H9 (cell line): ENCODE data around the gene CACNA1D. TPM values are rescaled to one million over a fixed set of nuclear protein-coding genes. Genes with fewer than 3 reads are reported as not detected.

ENCODE experiments used
- DNase-seq: peaks from one replicate; pipeline ENCODE4 v3.0.0-alpha.2; 2017
- H2AFZ ChIP-seq: one replicate; pipeline ENCODE4 v1.6.1; 2013; ENCODE audit warnings: mild to moderate bottlenecking, low read length, control low read depth, moderate library complexity
- H2AK5ac ChIP-seq: 2 replicates; pipeline ENCODE4 v1.6.1; 2013; ENCODE audit warnings: low read length, control low read depth, mixed read lengths; ENCODE audit not compliant: insufficient read length
- H2BK120ac ChIP-seq: one replicate; pipeline ENCODE4 v1.6.1; 2013; ENCODE audit warnings: low read depth, mild to moderate bottlenecking, low read length, control low read depth, inconsistent platforms; ENCODE audit not compliant: poor library complexity, severe bottlenecking
- H2BK12ac ChIP-seq: 2 replicates; pipeline ENCODE4 v1.6.1; 2013; ENCODE audit warnings: low read length, control low read depth, mixed read lengths, low read depth; ENCODE audit not compliant: insufficient read length
- H2BK15ac ChIP-seq: 2 replicates; pipeline ENCODE4 v1.6.1; 2013; ENCODE audit warnings: low read depth, low read length, control low read depth
- H2BK20ac ChIP-seq: one replicate; pipeline ENCODE4 v1.6.1; 2013; ENCODE audit warnings: low read depth, mild to moderate bottlenecking, low read length, control low read depth, inconsistent platforms; ENCODE audit not compliant: poor library complexity, severe bottlenecking
- H2BK5ac ChIP-seq: 2 replicates; pipeline ENCODE4 v1.6.1; 2013; ENCODE audit warnings: low read length, control low read depth, mixed read lengths; ENCODE audit not compliant: insufficient read length
- H3K14ac ChIP-seq: 2 replicates; pipeline ENCODE4 v1.6.1; 2013; ENCODE audit warnings: low read length, control low read depth; ENCODE audit not compliant: insufficient read depth
- H3K18ac ChIP-seq: 2 replicates; pipeline ENCODE4 v1.6.1; 2013; ENCODE audit warnings: low read depth, mild to moderate bottlenecking, mixed read lengths, low read length, control low read depth; ENCODE audit not compliant: insufficient read length
- H3K23ac ChIP-seq: 2 replicates; pipeline ENCODE4 v1.6.1; 2013; ENCODE audit warnings: low read length, control low read depth, mixed read lengths, low read depth; ENCODE audit not compliant: insufficient read length
- H3K23me2 ChIP-seq: 2 replicates; pipeline ENCODE4 v1.6.1; 2013; ENCODE audit warnings: low read depth, mild to moderate bottlenecking, mixed read lengths, low read length, control low read depth; ENCODE audit not compliant: insufficient read length, poor library complexity, severe bottlenecking
- H3K27ac ChIP-seq: 2 replicates; pipeline ENCODE4 v1.5.1; 2013; ENCODE audit warnings: low read length, control low read depth, mixed read lengths, low read depth; ENCODE audit not compliant: insufficient read length
- H3K27me3 ChIP-seq: 2 replicates; pipeline ENCODE4 v1.6.1; 2013; ENCODE audit warnings: low read length, control low read depth, inconsistent platforms; ENCODE audit not compliant: insufficient read depth
- H3K4ac ChIP-seq: 2 replicates; pipeline ENCODE4 v1.6.1; 2013; ENCODE audit warnings: low read depth, mild to moderate bottlenecking, control low read depth, inconsistent platforms, low read length, moderate library complexity
- H3K4me1 ChIP-seq: 2 replicates; pipeline ENCODE4 v1.6.1; 2013; ENCODE audit warnings: low read length, control low read depth, inconsistent platforms; ENCODE audit not compliant: insufficient read depth
- H3K4me2 ChIP-seq: 2 replicates; pipeline ENCODE4 v1.6.1; 2013; ENCODE audit warnings: low read length, control low read depth, mixed read lengths; ENCODE audit not compliant: insufficient read length, insufficient read depth
- H3K56ac ChIP-seq: 2 replicates; pipeline ENCODE4 v1.6.1; 2013; ENCODE audit warnings: low read depth, mild to moderate bottlenecking, mixed read lengths, low read length, control low read depth; ENCODE audit not compliant: insufficient read length
- H3K79me1 ChIP-seq: 2 replicates; pipeline ENCODE4 v1.6.1; 2013; ENCODE audit warnings: low read depth, mild to moderate bottlenecking, moderate library complexity, low read length, control low read depth, inconsistent platforms; ENCODE audit not compliant: insufficient read depth, poor library complexity, severe bottlenecking
- H3K79me2 ChIP-seq: 2 replicates; pipeline ENCODE4 v1.6.1; 2013; ENCODE audit warnings: low read length, control low read depth, inconsistent platforms; ENCODE audit not compliant: insufficient read depth
- H3K9ac ChIP-seq: 2 replicates; pipeline ENCODE4 v1.6.1; 2013; ENCODE audit warnings: low read length, control low read depth, mixed read lengths; ENCODE audit not compliant: insufficient read length; ENCODE audit errors: extremely low read depth
- H3K9me3 ChIP-seq: one replicate; pipeline ENCODE4 v1.6.1; 2013; ENCODE audit warnings: low read depth, low read length, inconsistent platforms; ENCODE audit not compliant: control insufficient read depth
- H3T11ph ChIP-seq: one replicate; pipeline ENCODE4 v1.6.1; 2013; ENCODE audit warnings: mild to moderate bottlenecking, low read length, control low read depth, inconsistent platforms
- H4K20me1 ChIP-seq: one replicate; pipeline ENCODE4 v1.6.1; 2013; ENCODE audit not compliant: control insufficient read depth, insufficient read length, insufficient read depth
- H4K5ac ChIP-seq: 2 replicates; pipeline ENCODE4 v1.6.1; 2013; ENCODE audit warnings: low read depth, mild to moderate bottlenecking, mixed read lengths, low read length, control low read depth; ENCODE audit not compliant: insufficient read length
- H4K8ac ChIP-seq: replicated peaks from 2 replicates; pipeline ENCODE4 v1.6.1; 2013; ENCODE audit warnings: low read length, control low read depth, mixed read lengths, low read depth; ENCODE audit not compliant: insufficient read length
- H4K91ac ChIP-seq: 2 replicates; pipeline ENCODE4 v1.6.1; 2013; ENCODE audit warnings: low read depth, mild to moderate bottlenecking, moderate library complexity, mixed read lengths, low read length, control low read depth; ENCODE audit not compliant: insufficient read length
- H3K27ac Mint-ChIP-seq, 3 experiments: 2 replicates in 2 of 3; 3 replicates in 1 of 3; pipeline ENCODE4 v1.8.0; 2020 to 2021; ENCODE audit warnings: mixed read lengths in 3 of 3, mild to moderate bottlenecking in 1 of 3, moderate library complexity in 1 of 3
- H3K27me3 Mint-ChIP-seq: 2 replicates; pipeline ENCODE4 v1.8.0; 2021; ENCODE audit warnings: low read depth, mild to moderate bottlenecking, moderate library complexity, mixed read lengths
- H3K36me3 Mint-ChIP-seq, 3 experiments: 2 replicates in 2 of 3; 3 replicates in 1 of 3; pipeline ENCODE4 v1.8.0; 2020 to 2021; ENCODE audit warnings: low read depth in 3 of 3, mixed read lengths in 3 of 3; ENCODE audit not compliant: insufficient read depth in 1 of 3
- H3K4me1 Mint-ChIP-seq, 2 experiments: 2 replicates each; pipeline ENCODE4 v1.8.0; 2020; ENCODE audit warnings: mixed read lengths in 2 of 2
- H3K4me3 Mint-ChIP-seq, 2 experiments: 2 replicates in 1 of 2; 3 replicates in 1 of 2; pipeline ENCODE4 v1.8.0; 2020 to 2021; ENCODE audit warnings: mild to moderate bottlenecking in 2 of 2, mixed read lengths in 2 of 2, moderate library complexity in 1 of 2
- H3K9me3 Mint-ChIP-seq, 2 experiments: 2 replicates in 1 of 2; 3 replicates in 1 of 2; pipeline ENCODE4 v1.8.0; 2020; ENCODE audit warnings: mild to moderate bottlenecking in 2 of 2, mixed read lengths in 2 of 2, moderate library complexity in 1 of 2
- WGBS: extraction: QIAGEN DNeasy Blood & Tissue Kit; methylation state at CpG from one replicate; pipeline ENCODE4 v1.1.7; 2013; ENCODE audit warnings: missing lambda C conversion rate, low lambda C conversion rate, mixed read lengths; ENCODE audit not compliant: insufficient read length; ENCODE audit errors: extremely low coverage; 5-methylcytosine and 5-hydroxymethylcytosine counted together
- total RNA-seq: library from RNA; stranded (reverse); gene quantifications from 2 replicates; pipeline ENCODE4 v1.2.1, GENCODE V29; 2021
- TF ChIP-seq, protein P1 (sequence below): fragments of 200-600 bp; sonication (generic); conservative IDR thresholded peaks from 3 replicates; pipeline ENCODE4 v1.8.0; 2021; ENCODE audit warnings: antibody characterized with exemption, mild to moderate bottlenecking

The CACNA1D gene
- total RNA-seq, 1 experiment from 2014 or later, result 3.5 TPM

DNA sequence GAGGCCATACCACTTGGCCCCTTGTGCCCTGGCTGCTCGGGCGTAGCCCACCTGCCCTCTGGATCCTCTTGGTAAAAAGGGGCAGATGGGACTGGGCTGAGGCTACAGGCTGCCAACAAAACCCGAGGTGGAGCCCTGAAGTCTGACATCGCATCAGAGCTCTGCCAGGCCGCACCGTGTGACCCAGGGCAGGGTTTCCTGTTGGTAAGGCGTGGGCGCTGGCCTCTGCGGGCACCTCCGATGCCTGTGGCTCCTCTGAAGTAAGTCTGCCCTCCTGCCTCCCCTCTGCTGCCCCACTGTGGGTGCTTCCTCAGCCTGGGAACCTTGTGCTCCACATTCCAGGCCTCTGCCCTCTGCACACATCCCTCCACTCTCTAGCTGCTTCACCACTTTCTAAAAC, 342.9 kb downstream of the CACNA1D start:
- Histone ChIP-seq H3K23me2 (no peaks in the 10 kb centered on the region), H3K9ac (no peak overlapping the region), H3K27ac (no peak overlapping the region), H3K56ac (no peak overlapping the region), H2BK120ac (no peak overlapping the region), H4K20me1 (no peaks in the 10 kb centered on the region), H2AK5ac (no peak overlapping the region), H4K8ac (no peak overlapping the region), H3T11ph (no peak overlapping the region), H3K18ac (no peak overlapping the region), H4K91ac (no peak overlapping the region), H3K23ac (no peak overlapping the region), H3K14ac (no peak overlapping the region), H4K5ac (no peak overlapping the region), H3K9me3 (no peaks in the 10 kb centered on the region), H3K4me1 (no peaks in the 10 kb centered on the region), H3K79me1 (no peaks in the 10 kb centered on the region), H2BK12ac (no peak overlapping the region), H3K79me2 (no peaks in the 10 kb centered on the region), H3K4ac (no peak overlapping the region), H2BK5ac (no peak overlapping the region), H3K4me2 (no peak overlapping the region), H3K27me3 (no peaks in the 10 kb centered on the region), H2BK15ac (no peak overlapping the region), H2BK20ac (no peak overlapping the region), H2AFZ (no peak overlapping the region)
- no CpG with 5 or more reads among the region's 10 CpGs for WGBS
- DNase-seq, result no peak
- peaks cover 1 to 23% (median 9%) of the 10 kb centered on the region in 3 experiments; a peak in 6 of 7 replicates for H3K36me3 Mint-ChIP-seq
- H3K4me1 Mint-ChIP-seq, result peaks cover 5 to 9% of the 10 kb centered on the region in 2 experiments
- no peak overlapping the region for H3K27ac Mint-ChIP-seq
- H3K27me3 Mint-ChIP-seq, result no peaks in the 10 kb centered on the region
- TF ChIP-seq, protein P1, sequence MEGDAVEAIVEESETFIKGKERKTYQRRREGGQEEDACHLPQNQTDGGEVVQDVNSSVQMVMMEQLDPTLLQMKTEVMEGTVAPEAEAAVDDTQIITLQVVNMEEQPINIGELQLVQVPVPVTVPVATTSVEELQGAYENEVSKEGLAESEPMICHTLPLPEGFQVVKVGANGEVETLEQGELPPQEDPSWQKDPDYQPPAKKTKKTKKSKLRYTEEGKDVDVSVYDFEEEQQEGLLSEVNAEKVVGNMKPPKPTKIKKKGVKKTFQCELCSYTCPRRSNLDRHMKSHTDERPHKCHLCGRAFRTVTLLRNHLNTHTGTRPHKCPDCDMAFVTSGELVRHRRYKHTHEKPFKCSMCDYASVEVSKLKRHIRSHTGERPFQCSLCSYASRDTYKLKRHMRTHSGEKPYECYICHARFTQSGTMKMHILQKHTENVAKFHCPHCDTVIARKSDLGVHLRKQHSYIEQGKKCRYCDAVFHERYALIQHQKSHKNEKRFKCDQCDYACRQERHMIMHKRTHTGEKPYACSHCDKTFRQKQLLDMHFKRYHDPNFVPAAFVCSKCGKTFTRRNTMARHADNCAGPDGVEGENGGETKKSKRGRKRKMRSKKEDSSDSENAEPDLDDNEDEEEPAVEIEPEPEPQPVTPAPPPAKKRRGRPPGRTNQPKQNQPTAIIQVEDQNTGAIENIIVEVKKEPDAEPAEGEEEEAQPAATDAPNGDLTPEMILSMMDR, result no peak
- H3K4me3 Mint-ChIP-seq, result no peak overlapping the region
- no peaks in the 10 kb centered on the region for H3K9me3 Mint-ChIP-seq
